GM10847 (cell line): ENCODE data around the gene IDS.

Experiments
- POLR2A ChIP-seq: IDR thresholded peaks from 2 replicates; pipeline ENCODE4 v1.6.1; 2011; ENCODE audit not compliant: insufficient read length; ENCODE audit errors: extremely low read depth

The IDS gene

GRCh38 chrX:149456476-149457245 lies 48.4 kb downstream of the IDS start:
- no peak for TF ChIP-seq POLR2A

GRCh38 chrX:149455934-149456333 lies 49.2 kb downstream of the IDS start:
- TF ChIP-seq POLR2A, result no peak

GRCh38 chrX:149453906-149454822 lies 50.9 kb downstream of the IDS start:
- no peak for TF ChIP-seq POLR2A

DNA sequence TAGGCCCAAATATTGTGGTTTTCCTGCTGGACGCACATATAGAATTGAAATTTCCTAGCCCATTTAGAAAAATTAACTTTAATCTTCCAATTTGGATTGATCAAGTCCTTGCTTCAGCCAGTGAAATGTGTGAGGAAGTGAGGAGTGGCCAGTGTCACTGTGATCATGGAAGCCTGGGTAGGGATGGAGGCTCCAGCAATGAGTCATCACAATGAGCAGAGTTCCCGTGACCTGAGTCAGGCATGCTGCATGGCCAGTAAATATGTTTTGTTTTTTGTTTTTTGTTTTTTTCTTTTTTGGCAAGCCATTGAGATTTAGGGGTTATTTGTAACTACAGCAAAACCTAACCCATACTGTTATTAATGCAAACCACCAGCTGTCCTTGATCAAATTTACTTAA lies 52.1 kb downstream of the IDS start:
- no peak for TF ChIP-seq POLR2A

GRCh38 chrX:149433451-149433850 lies 71.7 kb downstream of the IDS start:
- no peak for TF ChIP-seq POLR2A

DNA sequence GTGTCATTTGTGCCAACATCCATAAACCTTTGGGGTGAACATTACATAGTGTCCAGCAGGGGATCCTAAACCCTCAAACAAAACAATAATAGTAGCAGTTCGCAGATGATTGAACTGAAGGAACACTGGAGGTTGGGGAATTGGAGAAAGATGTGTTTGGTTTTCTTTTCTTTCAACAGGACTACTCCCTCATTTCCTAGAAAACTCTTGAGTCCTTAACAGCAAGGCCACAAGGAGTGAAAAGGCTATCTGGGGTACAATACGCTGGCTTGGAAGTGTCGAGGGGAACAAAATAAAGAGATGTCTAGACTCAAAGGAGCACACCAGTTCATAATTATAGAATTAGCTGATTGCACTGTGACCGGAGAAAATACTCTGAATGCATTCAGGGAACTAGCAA lies 72.1 kb downstream of the IDS start:
- TF ChIP-seq POLR2A, result no peak
